Measurements from ENCODE around the gene AGPAT1.

DNA sequence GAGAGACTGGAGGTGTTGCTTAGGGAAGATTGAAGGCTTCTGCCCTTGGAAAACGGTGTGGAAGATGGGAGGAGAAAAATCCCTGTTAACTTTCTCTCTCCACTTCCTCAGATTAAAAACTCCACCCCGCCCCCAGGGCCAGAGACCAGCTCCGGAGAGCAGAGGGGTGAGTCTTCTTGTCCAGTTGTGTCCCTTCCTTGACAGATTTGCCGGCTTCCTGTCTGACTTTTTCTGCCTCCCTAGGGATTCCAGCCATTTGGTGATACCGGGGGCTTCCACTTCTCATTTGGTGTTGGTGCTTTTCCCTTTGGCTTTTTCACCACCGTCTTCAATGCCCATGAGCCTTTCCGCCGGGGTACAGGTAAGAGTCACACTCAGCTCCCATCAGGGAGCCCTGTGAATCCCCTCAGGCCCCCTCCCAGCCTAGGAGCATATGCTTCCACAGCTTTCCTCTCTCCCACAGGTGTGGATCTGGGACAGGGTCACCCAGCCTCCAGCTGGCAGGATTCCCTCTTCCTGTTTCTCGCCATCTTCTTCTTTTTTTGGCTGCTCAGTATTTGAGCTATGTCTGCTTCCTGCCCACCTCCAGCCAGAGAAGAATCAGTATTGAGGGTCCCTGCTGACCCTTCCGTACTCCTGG, 4.0 kb upstream of the AGPAT1 start:
- TF ChIP-seq CTCF (IDR thresholded peaks at IDR 0.05 in 2 of 3, conservative IDR thresholded peaks at IDR 0.05 in 1 of 3; ENCODE audit: borderline replicate concordance in 1 of 3, insufficient read depth in 1 of 3, low read depth in 2 of 3, low read length in 2 of 3) (no peak), POLR2A (IDR thresholded peaks at IDR 0.05; ENCODE audit: borderline replicate concordance, extremely low read depth, insufficient read depth, insufficient read length) (no peak), CBX3 (IDR thresholded peaks at IDR 0.05; ENCODE audit: low read depth) (no peak), EZH2phosphoT487 (IDR thresholded peaks at IDR 0.05; ENCODE audit: borderline replicate concordance) (no peak), SIN3A (IDR thresholded peaks at IDR 0.05; ENCODE audit: low read depth) (no peak), EZH2 (IDR thresholded peaks at IDR 0.05) (no peak), SP1 (IDR thresholded peaks at IDR 0.05; ENCODE audit: low read depth) (no peak), JUND (IDR thresholded peaks at IDR 0.05) (no peak), RAD21 (IDR thresholded peaks at IDR 0.05; ENCODE audit: low read depth) (no peak), ELF1 (IDR thresholded peaks at IDR 0.05; ENCODE audit: borderline replicate concordance, low read depth) (no peak), POLR2AphosphoS5 (IDR thresholded peaks at IDR 0.05; ENCODE audit: low read depth, low read length) (no peak), FOSL1 (IDR thresholded peaks at IDR 0.05; ENCODE audit: low read depth) (no peak), EGR1 (IDR thresholded peaks at IDR 0.05; ENCODE audit: low read depth) (no peak)
- TF ChIP-seq, protein P1, sequence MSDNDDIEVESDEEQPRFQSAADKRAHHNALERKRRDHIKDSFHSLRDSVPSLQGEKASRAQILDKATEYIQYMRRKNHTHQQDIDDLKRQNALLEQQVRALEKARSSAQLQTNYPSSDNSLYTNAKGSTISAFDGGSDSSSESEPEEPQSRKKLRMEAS (IDR thresholded peaks at IDR 0.05) = no peak

All from HCT116 (cell line).